HL-60 (cell line): ENCODE measurements around the gene VPS41.

ENCODE experiments used
- DNase-seq, 2 experiments: peaks; one replicate each; pipeline ENCODE4 v3.0.0-alpha.2; 2010 to 2020; ENCODE audit warnings: low read depth in 1 of 2, low spot score in 1 of 2
- H3K27ac ChIP-seq: fragments of 250-450 bp; sonication (Bioruptor Pico); replicated peaks from 2 replicates; pipeline ENCODE4 v1.5.1; 2020; ENCODE audit warnings: mild to moderate bottlenecking, moderate library complexity
- H3K27me3 ChIP-seq: fragments of 250-450 bp; sonication (Bioruptor Pico); 2 replicates; pipeline ENCODE4 v1.5.1; 2021; ENCODE audit warnings: mild to moderate bottlenecking, moderate library complexity; ENCODE audit not compliant: insufficient read depth, poor library complexity, severe bottlenecking
- H3K4me3 ChIP-seq: replicated peaks from 2 replicates; pipeline ENCODE4 v1.5.1; 2011; ENCODE audit warnings: mild to moderate bottlenecking, control low read depth, low read length; ENCODE audit not compliant: insufficient read depth
- GABPA ChIP-seq: IDR thresholded peaks from 2 replicates; pipeline ENCODE4 v1.6.1; 2012; ENCODE audit warnings: low read depth
- POLR2AphosphoS5 ChIP-seq: IDR thresholded peaks from 2 replicates; pipeline ENCODE4 v1.6.1; 2012; ENCODE audit warnings: low read depth
- SPI1 ChIP-seq: IDR thresholded peaks from 2 replicates; pipeline ENCODE4 v1.6.1; 2012; ENCODE audit warnings: low read depth, mild to moderate bottlenecking, borderline replicate concordance
- TF ChIP-seq, protein P1 (sequence below): IDR thresholded peaks from one replicate; pipeline ENCODE4 v1.5.1; 2011; ENCODE audit warnings: low read length, control low read depth, inconsistent platforms; ENCODE audit not compliant: insufficient read depth
- TF ChIP-seq, protein P2 (sequence below): IDR thresholded peaks from 2 replicates; pipeline ENCODE4 v1.6.1; 2012; ENCODE audit warnings: low read depth; ENCODE audit not compliant: insufficient replicate concordance

VPS41 gene

DNA sequence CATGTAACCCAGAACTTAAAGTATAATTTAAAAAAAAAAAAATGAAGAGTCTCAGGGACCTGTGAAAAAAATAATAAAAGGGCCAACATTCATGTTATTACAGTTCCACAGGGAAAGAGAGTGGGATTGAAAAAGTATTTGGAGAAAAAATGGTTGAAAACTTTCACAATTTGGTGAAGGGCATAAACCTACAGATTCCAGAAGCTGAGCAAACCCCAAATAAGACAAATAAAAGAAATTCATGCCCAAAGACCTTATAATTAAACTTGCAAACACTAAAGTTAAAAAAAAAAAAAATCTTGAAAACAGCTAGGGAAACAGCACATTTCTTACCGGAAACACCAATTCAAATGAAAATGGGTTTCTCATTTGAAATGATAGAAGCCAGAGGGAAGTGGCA is 19.9 kb downstream of the VPS41 start:
- Histone ChIP-seq H3K27ac (no peak overlapping the region), H3K27me3 (no peaks in the 10 kb centered on the region), H3K4me3 (no peak overlapping the region)
- no peak for DNase-seq
- TF ChIP-seq GABPA (no peak), POLR2AphosphoS5 (no peak), SPI1 (no peak)
- TF ChIP-seq, protein P1, sequence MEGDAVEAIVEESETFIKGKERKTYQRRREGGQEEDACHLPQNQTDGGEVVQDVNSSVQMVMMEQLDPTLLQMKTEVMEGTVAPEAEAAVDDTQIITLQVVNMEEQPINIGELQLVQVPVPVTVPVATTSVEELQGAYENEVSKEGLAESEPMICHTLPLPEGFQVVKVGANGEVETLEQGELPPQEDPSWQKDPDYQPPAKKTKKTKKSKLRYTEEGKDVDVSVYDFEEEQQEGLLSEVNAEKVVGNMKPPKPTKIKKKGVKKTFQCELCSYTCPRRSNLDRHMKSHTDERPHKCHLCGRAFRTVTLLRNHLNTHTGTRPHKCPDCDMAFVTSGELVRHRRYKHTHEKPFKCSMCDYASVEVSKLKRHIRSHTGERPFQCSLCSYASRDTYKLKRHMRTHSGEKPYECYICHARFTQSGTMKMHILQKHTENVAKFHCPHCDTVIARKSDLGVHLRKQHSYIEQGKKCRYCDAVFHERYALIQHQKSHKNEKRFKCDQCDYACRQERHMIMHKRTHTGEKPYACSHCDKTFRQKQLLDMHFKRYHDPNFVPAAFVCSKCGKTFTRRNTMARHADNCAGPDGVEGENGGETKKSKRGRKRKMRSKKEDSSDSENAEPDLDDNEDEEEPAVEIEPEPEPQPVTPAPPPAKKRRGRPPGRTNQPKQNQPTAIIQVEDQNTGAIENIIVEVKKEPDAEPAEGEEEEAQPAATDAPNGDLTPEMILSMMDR = no peak
- TF ChIP-seq, protein P2, sequence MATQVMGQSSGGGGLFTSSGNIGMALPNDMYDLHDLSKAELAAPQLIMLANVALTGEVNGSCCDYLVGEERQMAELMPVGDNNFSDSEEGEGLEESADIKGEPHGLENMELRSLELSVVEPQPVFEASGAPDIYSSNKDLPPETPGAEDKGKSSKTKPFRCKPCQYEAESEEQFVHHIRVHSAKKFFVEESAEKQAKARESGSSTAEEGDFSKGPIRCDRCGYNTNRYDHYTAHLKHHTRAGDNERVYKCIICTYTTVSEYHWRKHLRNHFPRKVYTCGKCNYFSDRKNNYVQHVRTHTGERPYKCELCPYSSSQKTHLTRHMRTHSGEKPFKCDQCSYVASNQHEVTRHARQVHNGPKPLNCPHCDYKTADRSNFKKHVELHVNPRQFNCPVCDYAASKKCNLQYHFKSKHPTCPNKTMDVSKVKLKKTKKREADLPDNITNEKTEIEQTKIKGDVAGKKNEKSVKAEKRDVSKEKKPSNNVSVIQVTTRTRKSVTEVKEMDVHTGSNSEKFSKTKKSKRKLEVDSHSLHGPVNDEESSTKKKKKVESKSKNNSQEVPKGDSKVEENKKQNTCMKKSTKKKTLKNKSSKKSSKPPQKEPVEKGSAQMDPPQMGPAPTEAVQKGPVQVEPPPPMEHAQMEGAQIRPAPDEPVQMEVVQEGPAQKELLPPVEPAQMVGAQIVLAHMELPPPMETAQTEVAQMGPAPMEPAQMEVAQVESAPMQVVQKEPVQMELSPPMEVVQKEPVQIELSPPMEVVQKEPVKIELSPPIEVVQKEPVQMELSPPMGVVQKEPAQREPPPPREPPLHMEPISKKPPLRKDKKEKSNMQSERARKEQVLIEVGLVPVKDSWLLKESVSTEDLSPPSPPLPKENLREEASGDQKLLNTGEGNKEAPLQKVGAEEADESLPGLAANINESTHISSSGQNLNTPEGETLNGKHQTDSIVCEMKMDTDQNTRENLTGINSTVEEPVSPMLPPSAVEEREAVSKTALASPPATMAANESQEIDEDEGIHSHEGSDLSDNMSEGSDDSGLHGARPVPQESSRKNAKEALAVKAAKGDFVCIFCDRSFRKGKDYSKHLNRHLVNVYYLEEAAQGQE = no peak

DNA sequence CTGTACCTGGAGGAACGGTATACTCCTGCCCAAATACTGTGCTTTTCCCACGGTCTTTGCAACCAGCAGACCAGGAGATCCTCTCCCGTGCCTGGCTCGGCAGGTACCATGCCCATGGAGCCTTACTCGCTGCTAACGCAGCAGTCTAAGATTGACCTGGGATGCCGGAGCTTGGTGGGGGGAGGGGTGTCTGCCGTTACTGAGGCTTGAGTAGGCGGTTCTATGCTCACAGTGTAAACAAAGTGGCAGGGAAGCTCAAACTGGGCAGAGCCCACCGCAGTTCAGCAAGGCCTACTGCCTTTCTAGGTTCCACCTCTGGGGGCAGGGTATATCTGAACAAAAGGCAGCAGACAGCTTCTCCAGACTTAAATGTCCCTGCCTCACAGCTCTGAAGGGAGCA is 22.7 kb downstream of the VPS41 start:
- no peak for DNase-seq

DNA sequence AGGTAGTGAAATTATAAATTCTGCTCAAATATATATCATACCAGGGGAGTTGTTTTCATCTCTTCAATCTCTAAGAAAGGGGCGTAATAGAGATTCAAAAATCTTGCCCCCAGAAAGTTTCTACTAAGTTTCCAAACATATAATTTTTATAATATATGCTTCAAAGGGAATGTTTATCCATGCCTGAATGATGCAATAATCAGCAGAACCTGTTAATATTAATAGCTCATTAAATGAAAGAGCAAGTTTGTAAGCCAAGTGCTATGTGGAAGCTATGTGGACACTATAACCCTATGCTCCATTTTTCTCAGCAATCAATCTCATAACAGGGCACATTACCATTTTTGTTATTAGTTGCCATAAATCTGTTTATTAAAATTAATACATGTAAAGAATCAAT is 25.3 kb downstream of the VPS41 start:
- TF ChIP-seq GABPA (no peak), SPI1 (no peak)
- TF ChIP-seq, protein P2 = no peak
- DNase-seq = no peak
- no peak overlapping the region for H3K27ac ChIP-seq
- no peaks in the 10 kb centered on the region for H3K27me3 ChIP-seq
- H3K4me3 ChIP-seq = no peak overlapping the region

More for the DNA sequence above, 22.7 kb downstream of the VPS41 start:
- no peak overlapping the region for H3K4me3 ChIP-seq
- no peak overlapping the region for H3K27ac ChIP-seq
- TF ChIP-seq, protein P1 = no peak
- TF ChIP-seq GABPA (no peak), POLR2AphosphoS5 (no peak), SPI1 (no peak)
- H3K27me3 ChIP-seq = no peaks in the 10 kb centered on the region

DNA sequence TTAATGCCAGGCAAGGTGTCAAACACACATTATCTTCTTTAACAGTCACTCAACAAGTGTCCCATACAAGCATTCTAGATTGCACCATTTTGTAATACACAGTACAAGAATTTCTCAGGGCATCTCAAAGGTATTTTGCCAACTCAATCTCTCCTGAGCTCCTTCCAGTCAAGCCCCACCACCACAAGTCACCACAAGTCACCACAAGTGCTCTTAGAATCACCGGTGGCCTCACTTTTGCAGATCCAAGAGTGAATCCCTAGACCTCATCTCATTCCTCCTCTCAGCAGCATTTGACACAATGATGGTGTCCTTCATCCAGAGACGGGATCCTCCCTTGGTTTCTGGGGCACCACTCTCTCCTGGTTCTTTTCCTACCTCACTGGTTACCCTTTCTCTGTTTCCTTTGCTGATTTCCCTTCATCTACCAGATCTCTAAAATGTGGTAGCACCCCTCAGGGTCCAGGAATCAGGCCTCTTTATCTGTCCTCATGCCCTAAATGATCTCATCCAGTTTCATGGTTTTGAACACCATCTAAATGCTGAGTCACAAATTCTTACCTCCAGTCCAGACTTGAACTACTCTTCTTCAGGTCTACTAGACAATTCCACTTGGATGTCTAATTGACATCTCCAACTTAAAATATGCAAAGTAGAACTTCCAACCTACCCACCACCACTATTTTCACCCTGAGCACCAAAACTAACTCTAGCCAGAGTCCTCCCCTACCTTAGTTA is 26.9 kb downstream of the VPS41 start:
- Histone ChIP-seq H3K4me3 (no peak overlapping the region), H3K27me3 (no peaks in the 10 kb centered on the region), H3K27ac (no peak overlapping the region)
- TF ChIP-seq GABPA (no peak), POLR2AphosphoS5 (no peak), SPI1 (no peak)
- TF ChIP-seq, protein P2 = no peak
- TF ChIP-seq, protein P1 = no peak
- no peak for DNase-seq
